Measurements from ENCODE around the gene RCN1. TPM values are rescaled to one million over a fixed set of nuclear protein-coding genes. Genes with fewer than 3 reads are reported as not detected.

Gene RCN1
- total and polyA plus RNA-seq, 9 of the 15 experiments (the other 6 are each of a cell fraction or from before 2014, with no cell fraction given): 2.1 to 8.7 (median 7.2) TPM

GRCh38 chr11:32118025-32118974 lies 27.4 kb downstream of the RCN1 start:
- FAIRE-seq: no peak
- Histone ChIP-seq H3K27me3 (ENCODE audit: control insufficient read depth in 2 of 2, insufficient read depth in 2 of 2, low read length in 2 of 2) (no peaks in the 10 kb centered on the region; a peak in 2 of 5 replicates), H3K4me2 (ENCODE audit: insufficient read depth, low read length) (no peak overlapping the region), H3K4me1 (replicated peaks in 1 of 2; ENCODE audit: control insufficient read depth in 2 of 2, insufficient read depth in 2 of 2, low read length in 2 of 2) (no peaks in the 10 kb centered on the region), H3K9ac (ENCODE audit: insufficient read depth in 1 of 2, low read depth in 2 of 2, low read length in 2 of 2) (no peak overlapping the region), H3K36me3 (ENCODE audit: control insufficient read depth, insufficient read depth, low read length) (no peaks in the 10 kb centered on the region), H3K4me3 (no peak overlapping the region), H4K20me1 (replicated peaks; ENCODE audit: control insufficient read depth, insufficient read depth, low read length) (no peaks in the 10 kb centered on the region), H3K27ac (ENCODE audit: extremely low read depth, low read depth, low read length) (no peak overlapping the region), H3K9me3 (replicated peaks; ENCODE audit: control insufficient read depth, insufficient read depth, low read depth, low read length) (no peaks in the 10 kb centered on the region), H3K79me2 (ENCODE audit: control insufficient read depth, insufficient read depth, low read length) (no peaks in the 10 kb centered on the region), H2AFZ (ENCODE audit: low read depth, low read length) (no peak overlapping the region), H3K9me1 (ENCODE audit: control insufficient read depth, insufficient read depth, low read length) (no peaks in the 10 kb centered on the region)
- WGBS (ENCODE audit: insufficient coverage, low coverage, missing lambda C conversion rate): 2% methylated on average over 7 of the region's 7 CpGs
- ChIA-PET CTCF (ENCODE audit: low intra/inter-chr PET ratio) (no interaction called here), POLR2A (interaction anchor here (1.2 kb wide), 1 partner anchor 15 kb away, joined by 5 read pairs; no protein-coding TSS in a partner anchor)
- DNase-seq (ENCODE audit: extremely low read depth in 1 of 4, low spot score in 3 of 4): no peak
- BruUV-seq (replicated peaks): no TSS peak
- peak; percentile 39 for TF ChIP-seq ARID1B (IDR thresholded peaks at IDR 0.05)
- TF ChIP-seq FOSL1 (tag; conservative IDR thresholded peaks at IDR 0.05): peak; percentile 82
- TF ChIP-seq CTCF (IDR thresholded peaks at IDR 0.05 in 2 of 3, conservative IDR thresholded peaks at IDR 0.05 in 1 of 3; ENCODE audit: insufficient read depth in 2 of 3, low read depth in 1 of 3, low read length in 3 of 3): no peak
- no peak for TF ChIP-seq ZBTB43 (CRISPR knock-in tag; IDR thresholded peaks at IDR 0.05)
- TF ChIP-seq ATF3 (IDR thresholded peaks at IDR 0.05): peak; percentile 62
- no peak for TF ChIP-seq ATF3 (CRISPR knock-in tag; conservative IDR thresholded peaks at IDR 0.05)
- ATAC-seq: no peak
- in situ Hi-C loops (cut with MboI) (no loop called here), intact Hi-C loops (cut with micrococcal nuclease) (no loop called here)
